Ovary (tissue), 3 donors: ENCODE measurements around the gene ACAP3.

Source experiments
- EP300 ChIP-seq: sonication (generic); formaldehyde crosslinking; IDR thresholded peaks from one replicate; pipeline ENCODE4 v1.6.1; 2017; ENCODE audit warnings: antibody characterized with exemption
- POLR2A ChIP-seq: fragments of 450-650 bp; IDR thresholded peaks from one replicate; pipeline ENCODE4 v1.6.1; 2017; ENCODE audit warnings: antibody characterized with exemption, mild to moderate bottlenecking, moderate library complexity
- TF ChIP-seq, protein P1 (sequence below), 3 donors: fragments of 450-650 bp in 2 of 3; fragments of 200-600 bp in 1 of 3; IDR thresholded peaks; one replicate each; pipeline versions ENCODE4 v1.5.1 to v1.8.0; 2016 to 2022; ENCODE audit warnings: antibody characterized with exemption in 3 of 3, mild to moderate bottlenecking in 1 of 3
- donor health status: DM: no; HTN: no; CAD: no.

DNA sequence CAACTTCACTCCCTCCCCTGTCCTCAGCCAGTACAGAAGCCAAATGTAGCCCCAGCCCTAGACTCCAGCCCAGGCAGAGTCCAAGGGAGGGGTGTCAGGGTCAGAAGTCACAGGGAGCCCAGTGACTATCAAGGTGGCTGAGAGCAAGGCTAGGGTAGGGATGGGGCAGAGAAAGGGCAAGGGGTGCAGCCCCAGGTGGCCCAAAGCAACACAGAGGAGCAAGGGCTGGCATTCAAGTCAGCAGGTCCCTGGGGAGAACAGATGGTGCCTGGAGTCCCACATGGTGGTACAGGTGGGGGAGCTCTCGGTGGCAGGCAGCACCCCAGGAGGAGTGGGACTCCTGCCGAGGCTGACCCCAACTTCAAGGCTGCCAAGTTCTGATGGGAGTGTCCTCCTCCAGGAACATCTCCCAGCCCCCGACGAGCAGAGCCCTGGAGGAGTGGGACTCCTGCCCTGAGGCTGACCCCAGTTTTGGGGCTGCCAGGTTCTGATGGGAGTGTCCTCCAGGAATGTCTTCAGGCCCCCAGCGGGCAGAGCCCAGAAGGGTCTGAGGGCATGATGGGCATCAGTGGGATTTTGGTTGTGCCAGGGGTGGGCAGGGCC, 45.2 kb upstream of the ACAP3 start:
- no peak for TF ChIP-seq POLR2A
- TF ChIP-seq, protein P1, sequence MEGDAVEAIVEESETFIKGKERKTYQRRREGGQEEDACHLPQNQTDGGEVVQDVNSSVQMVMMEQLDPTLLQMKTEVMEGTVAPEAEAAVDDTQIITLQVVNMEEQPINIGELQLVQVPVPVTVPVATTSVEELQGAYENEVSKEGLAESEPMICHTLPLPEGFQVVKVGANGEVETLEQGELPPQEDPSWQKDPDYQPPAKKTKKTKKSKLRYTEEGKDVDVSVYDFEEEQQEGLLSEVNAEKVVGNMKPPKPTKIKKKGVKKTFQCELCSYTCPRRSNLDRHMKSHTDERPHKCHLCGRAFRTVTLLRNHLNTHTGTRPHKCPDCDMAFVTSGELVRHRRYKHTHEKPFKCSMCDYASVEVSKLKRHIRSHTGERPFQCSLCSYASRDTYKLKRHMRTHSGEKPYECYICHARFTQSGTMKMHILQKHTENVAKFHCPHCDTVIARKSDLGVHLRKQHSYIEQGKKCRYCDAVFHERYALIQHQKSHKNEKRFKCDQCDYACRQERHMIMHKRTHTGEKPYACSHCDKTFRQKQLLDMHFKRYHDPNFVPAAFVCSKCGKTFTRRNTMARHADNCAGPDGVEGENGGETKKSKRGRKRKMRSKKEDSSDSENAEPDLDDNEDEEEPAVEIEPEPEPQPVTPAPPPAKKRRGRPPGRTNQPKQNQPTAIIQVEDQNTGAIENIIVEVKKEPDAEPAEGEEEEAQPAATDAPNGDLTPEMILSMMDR (IDR thresholded peaks at IDR 0.05) = no peak
- no peak for TF ChIP-seq EP300
